ENCODE measurements around the gene COLEC11. TPM values are rescaled to one million over a fixed set of nuclear protein-coding genes. Genes with fewer than 3 reads are reported as not detected.

COLEC11 gene
- total RNA-seq, 1 experiment from 2014 or later, result 0.39 TPM

DNA sequence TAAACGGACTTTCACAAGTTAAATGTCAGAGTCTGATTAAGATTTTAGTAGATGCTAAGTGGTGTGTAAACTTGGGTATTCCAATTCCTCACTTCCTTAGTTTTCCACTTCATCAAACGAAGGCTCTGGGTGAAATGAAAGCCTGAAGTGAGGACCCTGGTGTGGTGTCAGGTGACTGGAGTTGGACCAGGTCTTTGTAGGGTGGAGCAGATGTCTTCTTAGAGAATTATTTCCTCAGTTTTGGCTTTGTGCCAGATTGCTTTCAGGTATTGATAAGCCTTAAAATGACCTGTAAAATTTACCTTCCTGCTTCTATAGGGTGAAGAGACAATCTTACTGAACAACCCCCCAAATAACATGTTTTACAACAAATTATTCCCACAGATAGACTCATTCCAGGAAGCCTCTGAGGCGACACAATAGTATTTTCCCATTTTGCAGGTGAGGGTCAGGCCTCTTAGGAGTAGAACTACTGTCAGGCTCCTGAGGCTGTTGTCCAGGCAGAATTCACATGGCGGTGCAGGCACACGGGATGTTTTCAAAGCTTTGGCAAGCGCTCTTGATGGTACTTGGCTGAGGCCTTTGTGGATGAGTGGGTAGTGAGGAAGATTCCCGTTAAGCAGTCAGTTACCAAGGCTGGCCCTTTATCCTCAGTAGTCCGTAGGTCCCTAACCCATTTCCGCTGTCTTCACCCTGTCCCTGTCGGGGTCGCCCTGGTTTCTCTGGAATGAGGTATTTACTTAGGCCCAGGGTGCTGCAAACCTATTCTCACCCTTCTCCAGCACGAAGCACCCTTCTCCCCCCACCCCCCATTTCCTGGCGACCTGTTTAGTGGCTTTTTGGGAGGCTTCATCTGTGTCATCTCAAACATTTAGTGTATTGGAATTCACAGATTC, 13.3 kb upstream of the COLEC11 start:
- H3K4me3 Mint-ChIP-seq, result no peak overlapping the region
- peaks cover 19 to 25% of the 10 kb centered on the region in 2 experiments for H3K4me1 Mint-ChIP-seq
- Histone ChIP-seq H2BK20ac (ENCODE audit: low read depth, low read length, poor library complexity, severe bottlenecking) (no peak overlapping the region), H3K14ac (ENCODE audit: insufficient read depth, low read length) (no peak overlapping the region), H3K23ac (ENCODE audit: insufficient read length, low read depth, low read length) (no peak overlapping the region), H3T11ph (ENCODE audit: low read length) (no peak overlapping the region), H2AFZ (ENCODE audit: low read length) (no peak overlapping the region), H3K9me3 (ENCODE audit: control insufficient read depth, low read depth, low read length) (no peaks in the 10 kb centered on the region), H2AK5ac (ENCODE audit: insufficient read length, low read length) (no peak overlapping the region), H4K91ac (ENCODE audit: insufficient read length, low read depth, low read length) (no peak overlapping the region), H3K27ac (ENCODE audit: insufficient read length, low read depth, low read length) (no peak overlapping the region), H3K18ac (ENCODE audit: insufficient read length, low read depth, low read length) (no peak overlapping the region), H3K9ac (ENCODE audit: extremely low read depth, insufficient read length, low read length) (no peak overlapping the region), H3K4me2 (ENCODE audit: insufficient read depth, insufficient read length, low read length) (no peak overlapping the region), H2BK5ac (ENCODE audit: insufficient read length, low read length) (no peak overlapping the region), H3K79me1 (ENCODE audit: insufficient read depth, low read depth, low read length, poor library complexity, severe bottlenecking) (peaks cover 9% of the 10 kb centered on the region), H4K20me1 (ENCODE audit: control insufficient read depth, insufficient read depth, insufficient read length) (no peaks in the 10 kb centered on the region), H3K79me2 (ENCODE audit: insufficient read depth, low read length) (peaks cover 7% of the 10 kb centered on the region; the same call in 1 of the 2 replicates), H2BK15ac (ENCODE audit: low read depth, low read length) (no peak overlapping the region), H4K5ac (ENCODE audit: insufficient read length, low read depth, low read length) (no peak overlapping the region), H2BK120ac (ENCODE audit: low read depth, low read length, poor library complexity, severe bottlenecking) (no peak overlapping the region), H2BK12ac (ENCODE audit: insufficient read length, low read depth, low read length) (no peak overlapping the region), H3K23me2 (ENCODE audit: insufficient read length, low read depth, low read length, poor library complexity, severe bottlenecking) (peaks cover under 1% of the 10 kb centered on the region), H3K56ac (ENCODE audit: insufficient read length, low read depth, low read length) (no peak overlapping the region), H3K4ac (ENCODE audit: low read depth, low read length) (no peak overlapping the region), H3K27me3 (ENCODE audit: insufficient read depth, low read length) (no peaks in the 10 kb centered on the region), H4K8ac (replicated peaks; ENCODE audit: insufficient read length, low read depth, low read length) (no peak overlapping the region), H3K4me1 (ENCODE audit: insufficient read depth, low read length) (no peaks in the 10 kb centered on the region; the same call in 1 of the 2 replicates)
- no peaks in the 10 kb centered on the region for H3K27me3 Mint-ChIP-seq (ENCODE audit: low read depth)
- H3K27ac Mint-ChIP-seq, result peak overlapping the region in 1 of 3 experiments; percentile 87; a peak in 3 of 7 replicates
- DNase-seq, result no peak
- TF ChIP-seq, protein P1, sequence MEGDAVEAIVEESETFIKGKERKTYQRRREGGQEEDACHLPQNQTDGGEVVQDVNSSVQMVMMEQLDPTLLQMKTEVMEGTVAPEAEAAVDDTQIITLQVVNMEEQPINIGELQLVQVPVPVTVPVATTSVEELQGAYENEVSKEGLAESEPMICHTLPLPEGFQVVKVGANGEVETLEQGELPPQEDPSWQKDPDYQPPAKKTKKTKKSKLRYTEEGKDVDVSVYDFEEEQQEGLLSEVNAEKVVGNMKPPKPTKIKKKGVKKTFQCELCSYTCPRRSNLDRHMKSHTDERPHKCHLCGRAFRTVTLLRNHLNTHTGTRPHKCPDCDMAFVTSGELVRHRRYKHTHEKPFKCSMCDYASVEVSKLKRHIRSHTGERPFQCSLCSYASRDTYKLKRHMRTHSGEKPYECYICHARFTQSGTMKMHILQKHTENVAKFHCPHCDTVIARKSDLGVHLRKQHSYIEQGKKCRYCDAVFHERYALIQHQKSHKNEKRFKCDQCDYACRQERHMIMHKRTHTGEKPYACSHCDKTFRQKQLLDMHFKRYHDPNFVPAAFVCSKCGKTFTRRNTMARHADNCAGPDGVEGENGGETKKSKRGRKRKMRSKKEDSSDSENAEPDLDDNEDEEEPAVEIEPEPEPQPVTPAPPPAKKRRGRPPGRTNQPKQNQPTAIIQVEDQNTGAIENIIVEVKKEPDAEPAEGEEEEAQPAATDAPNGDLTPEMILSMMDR (conservative IDR thresholded peaks at IDR 0.05), result no peak
- no CpG with 5 or more reads among the region's 13 CpGs for WGBS (ENCODE audit: extremely low coverage, insufficient read length, low lambda C conversion rate)
- no peaks in the 10 kb centered on the region for H3K9me3 Mint-ChIP-seq
- peaks cover 44 to 83% (median 68%) of the 10 kb centered on the region in 3 experiments for H3K36me3 Mint-ChIP-seq (ENCODE audit: insufficient read depth in 1 of 3, low read depth in 3 of 3)

Data from H9 (cell line).